MM.1S (cell line): Measurements from ENCODE around the gene COL25A1.

ENCODE experiments used
- DNase-seq: peaks from one replicate; pipeline ENCODE4 v3.0.0-alpha.2; 2015
- H2AFZ ChIP-seq: fragments of 300-600 bp; sonication (generic); 2 replicates; pipeline ENCODE4 v1.6.0; 2016; ENCODE audit warnings: antibody characterized with exemption, low read length
- H3F3A ChIP-seq: fragments of 300-600 bp; sonication (generic); 2 replicates; pipeline ENCODE4 v1.6.1; 2016; ENCODE audit warnings: mild to moderate bottlenecking, antibody characterized with exemption, low read length, moderate library complexity, mixed read lengths; ENCODE audit not compliant: insufficient read depth
- H3K27ac ChIP-seq: fragments of 300-600 bp; sonication (generic); 2 replicates; pipeline ENCODE4 v1.5.1; 2016; ENCODE audit warnings: mild to moderate bottlenecking, low read length
- H3K27me3 ChIP-seq: fragments of 300-600 bp; sonication (generic); replicated peaks from 2 replicates; pipeline ENCODE4 v1.6.0; 2016; ENCODE audit warnings: low read length; ENCODE audit not compliant: insufficient read depth
- H3K36me3 ChIP-seq: fragments of 300-600 bp; sonication (generic); replicated peaks from 2 replicates; pipeline ENCODE4 v1.6.1; 2016; ENCODE audit warnings: mild to moderate bottlenecking, low read length, mixed read lengths; ENCODE audit not compliant: insufficient read depth
- H3K4me1 ChIP-seq: fragments of 300-600 bp; sonication (generic); 2 replicates; pipeline ENCODE4 v1.6.1; 2016; ENCODE audit warnings: low read length, mixed read lengths
- H3K4me2 ChIP-seq: fragments of 300-600 bp; sonication (generic); 2 replicates; pipeline ENCODE4 v1.6.0; 2016; ENCODE audit warnings: low read depth, low read length
- H3K4me3 ChIP-seq: fragments of 300-600 bp; sonication (generic); 2 replicates; pipeline ENCODE4 v1.5.1; 2016; ENCODE audit warnings: low read length, mixed read lengths
- H3K79me2 ChIP-seq: fragments of 300-600 bp; sonication (generic); 2 replicates; pipeline ENCODE4 v1.6.1; 2016; ENCODE audit warnings: mixed run types, low read length, mixed read lengths
- H3K9ac ChIP-seq: fragments of 300-600 bp; sonication (generic); 2 replicates; pipeline ENCODE4 v1.6.1; 2016; ENCODE audit warnings: low read length, mixed read lengths
- H3K9me2 ChIP-seq: fragments of 300-600 bp; sonication (generic); replicated peaks from 2 replicates; pipeline ENCODE4 v1.6.1; 2016; ENCODE audit warnings: mild to moderate bottlenecking, low read length, mixed read lengths; ENCODE audit not compliant: insufficient read depth
- H3K9me3 ChIP-seq: fragments of 300-600 bp; sonication (generic); replicated peaks from 2 replicates; pipeline ENCODE4 v1.6.1; 2016; ENCODE audit warnings: mild to moderate bottlenecking, low read length, mixed read lengths; ENCODE audit not compliant: insufficient read depth
- H4K20me1 ChIP-seq: fragments of 300-600 bp; sonication (generic); 2 replicates; pipeline ENCODE4 v1.6.1; 2016; ENCODE audit warnings: mild to moderate bottlenecking, low read length, moderate library complexity, mixed read lengths; ENCODE audit not compliant: insufficient read depth
- EZH2 ChIP-seq: fragments of 300-600 bp; sonication (generic); optimal IDR thresholded peaks from 2 replicates; pipeline ENCODE3; 2017; ENCODE audit warnings: low read depth, mild to moderate bottlenecking, antibody characterized with exemption, low read length, mixed read lengths
- EZH2phosphoT487 ChIP-seq: fragments of 300-600 bp; sonication (generic); IDR thresholded peaks from 2 replicates; pipeline ENCODE4 v1.6.1; 2018; ENCODE audit warnings: antibody characterized with exemption, low read length
- TF ChIP-seq, protein P1 (sequence below): fragments of 300-600 bp; sonication (generic); IDR thresholded peaks from 2 replicates; pipeline ENCODE4 v1.5.1; 2016; ENCODE audit warnings: antibody characterized with exemption, low read length, mixed read lengths

COL25A1 gene

GRCh38 chr4:109162759-109163158 is 139.7 kb downstream of the COL25A1 start:
- Histone ChIP-seq H3K9me2 (no peaks in the 10 kb centered on the region), H3K36me3 (no peaks in the 10 kb centered on the region), H2AFZ (no peak overlapping the region), H3K9me3 (no peaks in the 10 kb centered on the region), H3K4me1 (no peaks in the 10 kb centered on the region), H3F3A (no peaks in the 10 kb centered on the region), H3K4me2 (no peak overlapping the region), H3K79me2 (no peaks in the 10 kb centered on the region), H3K9ac (no peak overlapping the region), H4K20me1 (no peaks in the 10 kb centered on the region), H3K27ac (no peak overlapping the region), H3K4me3 (no peak overlapping the region), H3K27me3 (no peaks in the 10 kb centered on the region)
- TF ChIP-seq EZH2 = no peak
- DNase-seq = no peak

- Histone ChIP-seq H3F3A (no peaks in the 10 kb centered on the region), H3K27ac (no peak overlapping the region), H3K36me3 (no peaks in the 10 kb centered on the region), H4K20me1 (no peaks in the 10 kb centered on the region), H3K27me3 (no peaks in the 10 kb centered on the region), H3K4me3 (no peak overlapping the region), H3K79me2 (no peaks in the 10 kb centered on the region), H3K9ac (no peak overlapping the region), H3K4me1 (no peaks in the 10 kb centered on the region), H3K9me3 (no peaks in the 10 kb centered on the region), H3K4me2 (no peak overlapping the region), H3K9me2 (no peaks in the 10 kb centered on the region), H2AFZ (no peak overlapping the region)
- no peak for DNase-seq
- no peak for TF ChIP-seq EZH2phosphoT487
- TF ChIP-seq, protein P1, sequence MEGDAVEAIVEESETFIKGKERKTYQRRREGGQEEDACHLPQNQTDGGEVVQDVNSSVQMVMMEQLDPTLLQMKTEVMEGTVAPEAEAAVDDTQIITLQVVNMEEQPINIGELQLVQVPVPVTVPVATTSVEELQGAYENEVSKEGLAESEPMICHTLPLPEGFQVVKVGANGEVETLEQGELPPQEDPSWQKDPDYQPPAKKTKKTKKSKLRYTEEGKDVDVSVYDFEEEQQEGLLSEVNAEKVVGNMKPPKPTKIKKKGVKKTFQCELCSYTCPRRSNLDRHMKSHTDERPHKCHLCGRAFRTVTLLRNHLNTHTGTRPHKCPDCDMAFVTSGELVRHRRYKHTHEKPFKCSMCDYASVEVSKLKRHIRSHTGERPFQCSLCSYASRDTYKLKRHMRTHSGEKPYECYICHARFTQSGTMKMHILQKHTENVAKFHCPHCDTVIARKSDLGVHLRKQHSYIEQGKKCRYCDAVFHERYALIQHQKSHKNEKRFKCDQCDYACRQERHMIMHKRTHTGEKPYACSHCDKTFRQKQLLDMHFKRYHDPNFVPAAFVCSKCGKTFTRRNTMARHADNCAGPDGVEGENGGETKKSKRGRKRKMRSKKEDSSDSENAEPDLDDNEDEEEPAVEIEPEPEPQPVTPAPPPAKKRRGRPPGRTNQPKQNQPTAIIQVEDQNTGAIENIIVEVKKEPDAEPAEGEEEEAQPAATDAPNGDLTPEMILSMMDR = no peak
- no peak for TF ChIP-seq EZH2
Observed at GRCh38 chr4:109160494-109160893, 142.0 kb downstream of the COL25A1 start.

DNA sequence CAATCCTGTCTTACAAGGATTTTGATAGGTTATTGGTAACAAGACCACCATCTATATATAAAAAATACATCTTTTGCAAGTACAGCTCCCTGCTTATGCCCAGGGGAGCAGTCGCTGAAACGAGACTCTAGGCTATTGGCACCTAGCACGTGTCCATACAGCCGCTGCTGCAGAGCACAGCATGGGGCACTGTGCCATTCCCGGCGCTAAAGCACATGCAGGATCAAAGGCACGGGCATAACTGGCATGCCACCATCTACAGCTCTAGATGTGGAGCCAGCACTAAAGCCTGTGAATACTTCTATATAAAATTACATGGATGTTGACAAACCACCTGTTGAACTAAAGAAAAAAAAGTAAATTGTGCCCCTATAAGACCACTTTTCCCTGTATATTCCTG is 144.8 kb downstream of the COL25A1 start:
- Histone ChIP-seq H4K20me1 (no peaks in the 10 kb centered on the region), H3K9me2 (no peaks in the 10 kb centered on the region), H3K9ac (no peak overlapping the region), H3K4me2 (no peak overlapping the region), H3K36me3 (no peaks in the 10 kb centered on the region), H3K27me3 (no peaks in the 10 kb centered on the region), H3K9me3 (no peaks in the 10 kb centered on the region), H3K4me3 (no peak overlapping the region), H3K79me2 (no peaks in the 10 kb centered on the region), H3K4me1 (no peaks in the 10 kb centered on the region), H3F3A (no peaks in the 10 kb centered on the region), H2AFZ (no peak overlapping the region), H3K27ac (no peak overlapping the region)
- TF ChIP-seq, protein P1 = no peak
- TF ChIP-seq EZH2 = no peak
- no peak for TF ChIP-seq EZH2phosphoT487
- DNase-seq = no peak

DNA sequence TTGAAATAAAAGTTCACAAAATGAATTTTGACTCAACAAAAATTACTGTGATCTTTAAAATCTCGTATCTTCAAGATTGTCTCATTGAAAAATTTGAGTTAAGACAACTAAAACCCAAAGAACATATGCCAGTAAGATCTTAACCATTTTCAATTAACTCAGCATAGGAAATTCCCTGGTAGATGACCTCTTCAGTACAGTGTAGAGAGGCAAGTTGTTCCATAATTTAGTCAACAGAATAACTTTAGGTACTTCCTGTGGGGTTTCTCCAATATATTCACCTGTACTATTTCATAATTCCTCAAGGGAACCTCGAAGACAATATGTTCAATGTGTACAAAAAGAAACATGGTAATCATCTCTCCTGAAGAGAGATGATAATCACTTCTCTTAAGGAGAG is 145.3 kb downstream of the COL25A1 start:
- H3K4me2 ChIP-seq = no peak overlapping the region
- no peak for DNase-seq
- H3K4me3 ChIP-seq = no peak overlapping the region
- H2AFZ ChIP-seq = no peak overlapping the region
- TF ChIP-seq, protein P1 = no peak
- H3K27me3 ChIP-seq = no peaks in the 10 kb centered on the region
- H3F3A ChIP-seq = no peaks in the 10 kb centered on the region
- H3K9ac ChIP-seq = no peak overlapping the region
- H3K4me1 ChIP-seq = no peaks in the 10 kb centered on the region
- no peaks in the 10 kb centered on the region for H3K9me2 ChIP-seq
- H3K9me3 ChIP-seq = no peaks in the 10 kb centered on the region
- no peaks in the 10 kb centered on the region for H3K36me3 ChIP-seq
- H3K79me2 ChIP-seq = no peaks in the 10 kb centered on the region
- no peak overlapping the region for H3K27ac ChIP-seq
- no peaks in the 10 kb centered on the region for H4K20me1 ChIP-seq
